GM19035 (cell line): ENCODE results near the gene CMIP.
"Not testable (repeated sequence)": the region's sequence is repeated elsewhere in the genome, so short reads cannot be mapped to it uniquely, and the experiment has no call there.

Experiments
- ATAC-seq: cut with Tn5 transposase; IDR thresholded peaks from one replicate; pipeline ENCODE4 v1.9.1; 2021; ENCODE audit not compliant: unreplicated experiment

CMIP gene

DNA sequence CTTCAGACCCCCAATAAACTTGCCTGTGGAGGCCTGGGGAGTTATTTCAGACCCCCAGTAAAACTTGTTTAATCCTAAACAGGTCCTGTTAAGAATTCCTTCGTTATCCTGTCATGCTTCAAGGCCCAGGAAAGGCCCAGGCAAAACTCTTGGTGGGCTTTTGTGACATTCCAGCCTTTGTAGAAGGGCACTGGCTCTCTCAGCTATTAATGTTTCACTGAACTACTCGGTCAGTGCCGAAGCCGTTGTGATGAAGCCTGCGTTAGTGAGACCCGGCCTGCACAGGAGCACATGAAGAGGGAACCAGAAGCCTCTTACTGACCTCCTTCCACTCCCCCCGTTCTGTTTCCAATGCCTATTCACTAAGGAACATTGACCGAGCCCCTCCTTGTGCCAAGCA, 287.0 kb downstream of the CMIP start:
- ATAC-seq = no peak

- ATAC-seq = no peak
Observed at GRCh38 chr16:81732699-81733098, 288.1 kb downstream of the CMIP start.

- no peak for ATAC-seq
Observed at GRCh38 chr16:81733295-81733694, 288.7 kb downstream of the CMIP start.

DNA sequence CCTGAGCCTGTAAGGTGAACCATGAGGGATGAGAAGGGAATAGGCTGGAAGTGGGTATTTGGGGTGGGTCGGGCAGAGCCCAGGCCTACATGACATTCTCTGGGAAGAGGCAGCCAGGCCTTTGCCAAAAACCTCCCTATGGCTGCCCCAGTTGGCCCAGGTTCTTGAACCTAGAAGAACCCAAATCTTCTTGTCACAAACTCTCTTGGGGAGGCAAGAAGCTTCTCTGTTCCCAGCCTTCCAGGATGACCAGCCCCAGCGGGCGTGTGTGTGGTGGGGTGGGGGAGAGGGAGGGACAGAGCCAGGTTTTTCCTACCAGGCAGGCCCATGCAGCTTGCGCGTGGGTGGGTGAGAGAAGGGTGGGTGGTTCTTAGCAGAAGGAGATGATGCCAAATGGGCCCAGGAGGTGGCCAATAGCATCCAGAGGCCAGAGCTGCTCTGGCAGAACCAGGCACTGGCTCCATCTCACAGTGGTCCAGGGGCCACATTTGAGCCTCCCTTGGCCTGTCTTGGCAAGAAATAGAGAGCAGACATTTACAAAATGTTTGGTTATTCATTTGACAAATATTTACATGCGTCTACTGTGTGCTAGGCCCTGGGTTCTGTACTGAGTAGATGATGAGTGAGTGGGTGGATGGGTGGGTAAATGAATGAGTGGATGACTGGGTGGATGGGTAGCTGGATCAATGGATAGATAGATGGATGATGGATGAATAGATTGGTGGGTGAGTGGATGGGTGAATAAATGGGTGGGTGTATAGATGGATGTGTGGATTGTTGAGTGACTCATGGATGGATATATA, 290.2 kb downstream of the CMIP start:
- no peak for ATAC-seq

GRCh38 chr16:81737885-81738536, 293.4 kb downstream of the CMIP start:
- peak; percentile 51 for ATAC-seq

DNA sequence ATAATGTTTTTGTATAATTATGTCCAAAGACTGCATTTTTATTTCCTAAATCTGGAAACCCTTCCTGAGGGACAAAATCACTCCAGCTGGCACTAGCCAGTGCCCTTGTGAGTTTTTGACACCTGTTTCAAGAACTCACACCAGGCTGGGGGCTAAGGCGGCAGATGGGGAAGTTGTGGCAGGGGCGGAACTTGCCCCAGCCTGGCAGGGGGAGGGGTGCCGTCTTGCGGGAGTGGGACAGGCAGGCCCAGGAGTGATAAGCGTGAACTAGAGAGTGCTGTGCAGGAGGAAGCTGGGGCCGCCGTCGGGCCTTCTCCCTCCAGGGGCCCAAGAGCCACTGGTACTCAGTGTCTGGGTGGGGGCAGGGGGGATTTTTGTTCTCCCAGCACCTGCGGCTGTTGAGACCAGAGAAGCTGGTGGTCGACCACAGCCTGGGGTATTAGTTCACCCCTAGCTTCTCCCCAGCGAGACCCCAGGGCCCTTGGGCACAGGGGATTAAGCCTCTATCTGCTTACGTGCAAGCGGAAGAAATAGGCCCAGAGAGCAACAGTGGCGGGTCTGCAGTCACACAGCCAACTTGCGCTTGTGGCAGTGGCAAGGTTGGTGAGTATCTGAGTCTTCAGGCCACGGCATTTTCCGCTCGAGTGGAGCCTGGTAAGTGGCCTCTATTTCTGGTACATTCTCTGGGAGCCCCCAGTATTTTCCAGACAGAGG, 294.3 kb downstream of the CMIP start:
- ATAC-seq = no peak

- ATAC-seq = no peak
Observed at GRCh38 chr16:81739503-81739902, 294.9 kb downstream of the CMIP start.

DNA sequence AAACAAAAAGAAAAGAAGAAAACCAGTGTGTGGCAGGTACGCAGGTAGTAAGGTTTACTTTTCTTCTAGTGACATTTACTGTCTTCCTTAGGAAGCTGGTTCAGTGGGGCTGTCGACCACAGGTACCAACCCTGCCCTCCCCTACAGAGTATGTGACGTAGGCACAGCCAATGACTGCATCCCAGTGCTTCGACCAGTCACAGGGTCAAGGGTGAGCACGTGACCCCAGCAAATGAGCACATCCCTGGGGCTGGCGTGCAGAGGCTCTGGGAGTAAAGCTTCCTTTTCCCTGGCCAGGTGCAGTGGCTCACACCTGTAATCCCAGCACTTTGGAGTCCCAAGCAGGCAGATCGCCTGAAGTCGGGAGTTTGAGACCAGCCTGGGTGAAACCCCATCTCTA, 295.6 kb downstream of the CMIP start:
- ATAC-seq = peak; percentile 61

- ATAC-seq = not testable (repeated sequence)
Observed at GRCh38 chr16:81741430-81741770, 296.8 kb downstream of the CMIP start.

DNA sequence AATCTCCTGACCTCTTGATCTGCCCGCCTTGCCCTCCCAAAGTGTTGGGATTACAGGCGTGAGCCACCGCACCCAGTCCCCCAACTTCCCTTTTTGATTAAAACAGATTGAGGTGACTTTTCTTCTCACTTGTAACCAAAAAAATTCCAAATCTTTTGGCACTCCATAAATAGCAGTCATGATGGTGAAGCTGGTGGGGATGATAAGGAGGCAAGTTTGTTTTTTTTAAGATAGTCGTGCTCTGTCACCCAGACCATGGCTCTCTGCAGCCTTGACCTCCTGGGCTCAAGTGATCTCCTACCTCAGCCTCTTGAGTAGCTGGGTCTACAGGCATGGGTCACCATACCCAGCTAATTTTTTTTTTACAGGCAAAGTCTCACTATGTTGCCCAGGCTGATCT, 299.8 kb downstream of the CMIP start:
- no peak for ATAC-seq

DNA sequence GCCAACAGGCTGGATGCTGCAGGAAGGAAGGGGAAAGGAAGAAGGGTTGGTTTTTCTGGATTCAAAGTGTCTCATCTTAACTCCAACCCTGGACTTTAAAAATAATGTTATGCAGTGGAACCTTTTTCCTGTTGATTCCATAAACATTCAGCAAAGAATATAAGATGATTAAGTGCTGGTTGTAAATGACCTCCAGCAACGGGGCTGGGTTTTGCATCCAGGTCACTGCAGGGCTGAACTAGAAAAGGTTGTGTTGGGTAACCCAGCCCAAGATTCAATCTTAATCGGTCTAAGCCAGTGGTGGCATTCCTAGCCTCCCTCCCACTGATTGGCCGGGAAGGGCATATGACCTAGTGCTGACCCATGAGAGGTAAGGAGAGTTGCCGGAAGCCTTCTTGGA, 300.3 kb downstream of the CMIP start:
- no peak for ATAC-seq

DNA sequence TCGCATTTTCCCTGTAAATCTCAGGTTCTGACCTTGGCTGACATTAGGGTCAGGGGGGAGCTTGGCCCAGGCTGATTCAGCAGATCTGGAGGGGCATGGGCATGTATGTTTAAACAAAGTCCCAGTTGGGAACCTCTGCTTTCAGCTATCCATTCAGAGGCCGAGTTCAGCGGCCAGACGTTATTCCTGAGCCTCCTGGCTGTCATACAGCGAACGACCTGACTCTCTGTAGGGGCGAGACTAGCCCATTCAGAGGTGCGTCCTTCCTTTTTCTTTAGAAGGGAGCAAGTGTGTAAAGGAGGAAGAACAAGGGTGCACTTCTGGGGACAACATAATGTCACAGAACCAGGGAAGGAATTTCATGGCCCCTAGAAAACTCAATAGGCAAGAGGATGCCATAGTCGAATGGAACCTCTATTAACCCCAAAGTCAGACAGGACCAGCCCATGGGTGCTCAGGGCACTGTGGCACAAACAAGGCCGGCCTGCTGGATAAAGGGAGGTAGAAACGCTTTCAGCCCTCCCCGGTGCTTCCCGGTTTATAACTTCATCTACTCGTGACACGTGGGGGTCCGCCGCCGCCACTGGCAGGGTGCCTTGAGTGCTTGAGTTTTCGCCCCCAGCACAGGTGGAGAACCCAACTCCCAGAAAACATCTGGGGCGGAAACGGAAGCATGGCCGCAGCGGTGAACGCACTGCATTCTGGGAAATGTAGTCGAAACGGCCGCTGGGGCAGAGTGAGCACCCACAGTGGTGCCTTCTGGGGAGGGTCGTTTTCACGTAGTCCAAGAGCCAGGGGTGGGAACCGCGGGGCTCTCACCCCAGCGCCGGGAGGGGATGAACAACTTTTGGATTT, 301.3 kb downstream of the CMIP start:
- ATAC-seq = peak; percentile 80

- ATAC-seq = no peak
Observed at GRCh38 chr16:81746566-81746965, 302.0 kb downstream of the CMIP start.

DNA sequence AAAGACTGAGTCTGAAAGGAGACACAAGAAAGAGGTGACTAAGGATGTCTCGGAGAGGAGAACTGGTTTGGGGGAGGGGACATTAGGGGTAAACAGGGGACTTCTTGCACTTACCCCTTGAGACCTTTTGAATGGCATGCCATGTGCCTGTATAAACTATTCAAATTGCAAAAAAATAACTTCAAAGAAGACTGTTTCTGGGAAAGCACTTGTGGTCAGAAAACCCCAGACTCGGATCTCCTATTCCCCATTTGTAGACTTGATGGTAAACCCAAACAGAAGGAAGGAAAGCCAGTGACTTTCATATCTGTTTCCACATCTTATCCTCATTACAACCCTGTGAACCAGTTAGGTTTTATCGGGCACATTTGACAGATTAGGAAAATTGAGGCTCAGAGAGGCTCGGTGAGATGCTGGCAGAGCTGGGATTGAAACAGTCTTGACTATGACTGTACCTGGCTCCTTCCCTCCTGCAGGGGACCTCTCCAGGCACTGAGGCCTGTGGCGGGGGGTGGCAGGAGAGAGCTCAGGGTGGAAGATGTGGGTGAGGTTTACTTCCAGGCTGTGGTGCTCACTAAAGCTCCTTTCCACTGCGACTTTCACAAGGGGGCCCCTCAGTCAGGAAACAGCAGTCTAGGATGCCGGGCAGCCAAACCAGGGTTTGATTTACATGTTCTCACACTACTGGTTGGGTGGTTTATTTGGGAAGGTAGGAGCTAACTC, 304.0 kb downstream of the CMIP start:
- no peak for ATAC-seq

- ATAC-seq = peak; percentile 90
Observed at GRCh38 chr16:81752225-81752875, 307.7 kb downstream of the CMIP start.

DNA sequence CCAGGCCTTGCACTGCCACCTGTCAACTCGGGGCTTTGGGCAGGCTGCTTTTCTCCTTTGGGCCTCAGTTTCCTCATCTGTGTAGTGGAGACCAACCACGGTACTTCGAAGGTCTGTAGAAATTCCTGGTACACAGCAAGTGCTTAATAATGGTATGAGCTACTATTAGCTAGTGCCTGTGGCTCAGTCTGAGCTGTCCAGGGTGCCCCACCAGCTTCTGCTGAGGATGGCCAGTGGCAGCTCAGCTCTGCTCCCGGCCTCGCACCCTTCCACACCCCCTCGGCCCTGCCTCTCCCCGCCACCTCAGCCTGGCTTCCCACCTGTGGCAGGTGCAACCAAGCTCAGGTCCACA, 308.2 kb downstream of the CMIP start:
- ATAC-seq = no peak

DNA sequence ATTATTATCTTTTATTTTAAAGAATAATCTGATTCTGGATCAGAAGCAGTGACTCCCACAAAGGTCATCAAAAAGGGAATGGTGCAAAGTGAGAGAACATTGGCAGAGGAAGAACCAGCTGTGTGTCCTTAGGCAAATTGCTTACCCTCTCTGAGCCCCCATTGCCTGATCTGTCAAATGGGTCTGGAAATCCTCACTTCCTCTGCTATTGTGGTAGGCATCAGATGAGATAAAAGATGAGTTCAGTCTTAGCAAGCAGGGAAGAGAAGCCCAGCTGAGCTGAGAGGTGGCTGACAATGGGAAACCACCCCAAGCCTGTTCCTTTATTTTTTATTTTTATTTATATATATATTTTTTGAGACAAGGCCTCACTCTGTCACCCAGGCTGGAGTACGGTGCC, 310.2 kb downstream of the CMIP start:
- no peak for ATAC-seq

DNA sequence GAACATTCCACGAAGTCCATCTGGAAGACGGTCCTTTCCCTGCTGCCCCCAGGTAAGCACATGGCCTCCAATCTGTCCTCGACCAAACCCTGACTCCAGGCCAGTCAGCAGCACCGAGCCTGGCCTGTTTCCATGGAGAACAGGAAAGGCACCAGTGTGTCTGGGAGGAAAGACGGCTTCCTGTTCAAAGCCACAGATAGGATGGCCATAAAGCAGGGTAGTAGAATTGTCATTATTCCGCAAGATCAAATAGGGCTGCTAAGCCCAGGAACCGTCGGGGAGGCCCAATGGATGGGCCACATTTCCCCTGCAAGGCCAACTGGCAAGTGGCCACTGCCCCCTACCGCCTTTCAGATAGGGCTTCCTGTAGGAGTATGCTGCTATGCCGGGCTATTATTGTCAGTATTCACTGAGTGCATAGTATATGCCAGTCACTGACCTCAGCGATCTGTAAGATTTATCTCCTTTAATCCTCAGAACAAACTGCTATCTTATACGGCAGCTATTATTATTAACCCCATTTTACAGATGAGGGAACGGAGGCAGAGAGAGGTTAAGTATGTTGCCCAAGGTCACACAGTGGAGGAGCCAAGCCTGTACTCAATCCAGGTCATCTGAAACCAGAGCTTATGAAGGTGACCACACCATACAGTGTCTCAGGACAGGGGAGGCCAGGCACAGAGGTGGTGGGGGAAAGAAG, 311.5 kb downstream of the CMIP start:
- no peak for ATAC-seq

- ATAC-seq = no peak
Observed at GRCh38 chr16:81756615-81757356, 312.2 kb downstream of the CMIP start.
